ENCODE measurements around the gene THOC6. TPM values are rescaled to one million over a fixed set of nuclear protein-coding genes. Genes with fewer than 3 reads are reported as not detected.

THOC6 gene
- polyA plus RNA-seq, 1 donor: 46.7 TPM

DNA sequence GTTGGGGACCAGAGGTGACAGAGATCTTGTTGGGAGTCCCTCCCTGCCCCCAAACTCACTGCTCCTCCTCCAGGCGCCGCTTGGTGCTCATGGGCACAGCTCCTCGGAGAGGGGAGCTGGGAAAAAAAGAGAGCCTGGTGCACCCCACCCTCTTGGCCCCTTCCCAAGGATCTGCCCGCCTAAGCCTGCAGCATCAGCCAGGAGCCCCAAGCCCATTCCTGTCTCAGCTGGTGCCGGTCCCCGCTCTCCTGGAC lies 493 bp upstream of the THOC6 start:
- H3K27me3 ChIP-seq (ENCODE audit: control insufficient read depth, insufficient read depth, low read length): peaks cover 4% of the 10 kb centered on the region
- H3K36me3 ChIP-seq (ENCODE audit: control insufficient read depth, insufficient read depth, low read length): peaks cover 27% of the 10 kb centered on the region
- peaks cover 3% of the 10 kb centered on the region for H3K9me3 ChIP-seq (ENCODE audit: control insufficient read depth, low read depth, low read length)
- WGBS (ENCODE audit: insufficient coverage, low lambda C conversion rate): no CpG with 5 or more reads among the region's 6 CpGs
- peak overlapping the region; percentile 64 for H3K4me3 ChIP-seq (ENCODE audit: low read length)
- no peak for DNase-seq
- H3K27ac ChIP-seq (ENCODE audit: low read length): peak overlapping the region; percentile 97
- peaks cover 43% of the 10 kb centered on the region for H3K4me1 ChIP-seq (ENCODE audit: control insufficient read depth, insufficient read depth, low read length)

DNA sequence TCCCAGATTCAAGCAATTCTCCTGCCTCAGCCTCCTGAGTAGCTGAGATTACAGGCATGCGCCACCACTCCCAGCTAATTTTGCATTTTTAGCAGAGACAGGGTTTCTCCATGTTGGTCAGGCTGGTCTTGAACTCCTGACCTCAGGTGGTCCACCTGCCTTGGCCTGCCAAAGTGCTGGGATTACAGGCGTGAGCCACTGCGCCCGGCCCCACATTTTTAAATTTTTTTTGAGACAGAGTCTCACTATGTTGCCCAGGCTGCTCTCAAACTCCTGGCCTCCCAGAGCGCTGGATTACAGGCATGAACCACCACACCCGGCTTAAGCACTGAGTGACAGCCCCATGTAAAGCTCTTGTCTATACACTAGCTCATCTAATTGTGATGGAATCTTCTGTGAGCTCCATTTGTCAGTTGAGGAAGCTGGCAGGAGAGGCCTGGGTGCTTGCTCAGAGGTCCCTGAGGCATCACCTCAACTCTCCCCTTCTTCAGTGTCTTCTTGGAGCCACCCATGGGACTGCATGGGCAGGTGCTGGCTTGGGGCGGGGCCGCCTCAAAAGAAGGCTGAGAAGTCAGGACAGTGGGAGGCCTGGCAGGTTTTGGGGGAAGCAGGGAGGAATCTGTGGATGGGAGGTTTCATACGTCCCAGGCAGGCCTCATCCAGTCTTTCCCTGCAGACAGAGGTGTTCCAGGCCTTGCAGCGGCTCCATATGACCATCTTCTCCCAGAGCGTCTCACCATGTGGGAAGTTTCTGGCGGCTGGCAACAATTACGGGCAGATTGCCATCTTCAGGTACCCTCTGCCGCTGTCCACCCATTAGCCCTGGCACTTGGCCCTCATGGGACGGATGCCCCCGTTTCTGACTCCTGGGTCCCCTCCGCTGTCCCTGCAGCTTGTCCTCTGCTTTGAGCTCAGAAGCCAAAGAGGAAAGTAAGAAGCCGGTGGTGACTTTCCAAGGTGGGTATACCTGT lies 1.5 kb downstream of the THOC6 start:
- Histone ChIP-seq H3K27me3 (ENCODE audit: control insufficient read depth, insufficient read depth, low read length) (peaks cover 18% of the 10 kb centered on the region), H3K9me3 (ENCODE audit: control insufficient read depth, low read depth, low read length) (peaks cover 3% of the 10 kb centered on the region), H3K4me3 (ENCODE audit: low read length) (no peak overlapping the region), H3K4me1 (ENCODE audit: control insufficient read depth, insufficient read depth, low read length) (peaks cover 34% of the 10 kb centered on the region), H3K27ac (ENCODE audit: low read length) (no peak overlapping the region), H3K36me3 (ENCODE audit: control insufficient read depth, insufficient read depth, low read length) (peaks cover 27% of the 10 kb centered on the region)
- DNase-seq: no peak
- WGBS (ENCODE audit: insufficient coverage, low lambda C conversion rate): no CpG with 5 or more reads among the region's 18 CpGs

DNA sequence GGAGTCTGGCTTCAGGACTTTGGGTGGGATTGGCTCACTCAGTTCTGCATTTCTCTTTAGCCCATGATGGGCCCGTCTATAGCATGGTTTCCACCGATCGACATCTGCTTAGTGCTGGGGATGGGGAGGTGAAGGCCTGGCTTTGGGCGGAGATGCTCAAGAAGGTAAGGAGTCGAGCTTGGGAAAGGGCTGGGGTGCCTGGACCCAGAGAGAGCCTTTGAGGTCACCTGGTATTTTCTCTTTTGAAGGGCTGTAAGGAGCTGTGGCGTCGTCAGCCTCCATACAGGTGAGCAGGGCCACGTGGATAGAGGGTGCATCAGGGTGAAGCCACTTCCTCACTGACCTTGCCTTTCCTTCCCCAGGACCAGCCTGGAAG lies 2.2 kb downstream of the THOC6 start:
- Histone ChIP-seq H3K27me3 (ENCODE audit: control insufficient read depth, insufficient read depth, low read length) (peaks cover 25% of the 10 kb centered on the region), H3K4me1 (ENCODE audit: control insufficient read depth, insufficient read depth, low read length) (peaks cover 34% of the 10 kb centered on the region), H3K4me3 (ENCODE audit: low read length) (no peak overlapping the region), H3K9me3 (ENCODE audit: control insufficient read depth, low read depth, low read length) (peaks cover 6% of the 10 kb centered on the region), H3K36me3 (ENCODE audit: control insufficient read depth, insufficient read depth, low read length) (peaks cover 27% of the 10 kb centered on the region), H3K27ac (ENCODE audit: low read length) (no peak overlapping the region)
- no peak for DNase-seq
- WGBS (ENCODE audit: insufficient coverage, low lambda C conversion rate): no CpG with 5 or more reads among the region's 8 CpGs

DNA sequence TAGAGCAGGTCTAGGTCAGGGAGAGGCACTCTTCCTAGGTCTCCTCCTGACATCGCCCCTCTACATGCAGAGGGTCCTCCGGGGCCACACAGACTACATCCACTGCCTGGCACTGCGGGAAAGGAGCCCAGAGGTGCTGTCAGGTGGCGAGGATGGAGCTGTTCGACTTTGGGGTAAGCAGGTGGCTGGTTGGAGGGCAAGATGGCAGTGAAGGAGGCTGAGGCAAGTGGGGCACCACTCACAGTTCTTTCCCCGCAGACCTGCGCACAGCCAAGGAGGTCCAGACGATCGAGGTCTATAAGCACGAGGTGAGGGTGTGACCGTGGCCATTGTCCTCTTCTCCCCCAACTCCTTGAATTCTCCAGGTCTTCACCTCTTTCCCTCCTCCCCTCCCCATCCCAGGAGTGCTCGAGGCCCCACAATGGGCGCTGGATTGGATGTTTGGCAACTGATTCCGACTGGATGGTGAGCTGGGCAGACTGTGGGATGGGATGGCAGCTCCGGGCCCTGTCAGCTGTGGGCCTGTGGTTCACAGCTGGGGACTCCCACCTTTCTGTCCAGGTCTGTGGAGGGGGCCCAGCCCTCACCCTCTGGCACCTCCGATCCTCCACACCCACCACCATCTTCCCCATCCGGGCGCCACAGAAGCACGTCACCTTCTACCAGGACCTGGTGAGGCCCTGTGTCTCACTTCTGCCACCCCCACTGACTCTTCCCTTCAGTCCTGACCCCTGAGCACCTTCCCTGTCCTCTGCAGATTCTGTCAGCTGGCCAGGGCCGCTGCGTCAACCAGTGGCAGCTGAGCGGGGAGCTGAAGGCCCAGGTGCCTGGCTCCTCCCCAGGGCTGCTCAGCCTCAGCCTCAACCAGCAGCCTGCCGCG lies 3.0 kb downstream of the THOC6 start:
- Histone ChIP-seq H3K4me1 (ENCODE audit: control insufficient read depth, insufficient read depth, low read length) (peaks cover 29% of the 10 kb centered on the region), H3K4me3 (ENCODE audit: low read length) (no peak overlapping the region), H3K27ac (ENCODE audit: low read length) (no peak overlapping the region), H3K27me3 (ENCODE audit: control insufficient read depth, insufficient read depth, low read length) (peaks cover 26% of the 10 kb centered on the region), H3K36me3 (ENCODE audit: control insufficient read depth, insufficient read depth, low read length) (peaks cover 27% of the 10 kb centered on the region), H3K9me3 (ENCODE audit: control insufficient read depth, low read depth, low read length) (peaks cover 6% of the 10 kb centered on the region)
- peak in 1 of 2 donors; percentile 3 for DNase-seq
- WGBS (ENCODE audit: insufficient coverage, low lambda C conversion rate): no CpG with 5 or more reads among the region's 24 CpGs

DNA sequence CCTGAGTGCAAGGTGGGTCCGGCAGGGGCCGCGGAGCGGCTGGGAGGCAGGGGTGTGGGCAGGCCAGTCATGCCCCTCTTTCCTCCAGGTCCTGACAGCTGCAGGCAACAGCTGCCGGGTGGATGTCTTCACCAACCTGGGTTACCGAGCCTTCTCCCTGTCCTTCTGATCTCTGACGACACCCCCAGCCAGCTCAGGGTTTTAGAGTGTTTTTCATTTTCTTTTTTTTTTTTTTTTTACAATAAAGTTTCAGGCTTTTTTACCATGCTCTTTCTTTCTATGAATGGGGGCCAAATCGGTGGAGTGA lies 3.6 kb downstream of the THOC6 start:
- no peak overlapping the region for H3K4me3 ChIP-seq (ENCODE audit: low read length)
- peaks cover 30% of the 10 kb centered on the region for H3K27me3 ChIP-seq (ENCODE audit: control insufficient read depth, insufficient read depth, low read length)
- DNase-seq: no peak
- H3K36me3 ChIP-seq (ENCODE audit: control insufficient read depth, insufficient read depth, low read length): peaks cover 27% of the 10 kb centered on the region
- peaks cover 6% of the 10 kb centered on the region for H3K9me3 ChIP-seq (ENCODE audit: control insufficient read depth, low read depth, low read length)
- H3K27ac ChIP-seq (ENCODE audit: low read length): no peak overlapping the region
- H3K4me1 ChIP-seq (ENCODE audit: control insufficient read depth, insufficient read depth, low read length): peaks cover 25% of the 10 kb centered on the region
- WGBS (ENCODE audit: insufficient coverage, low lambda C conversion rate): no CpG with 5 or more reads among the region's 8 CpGs

DNA sequence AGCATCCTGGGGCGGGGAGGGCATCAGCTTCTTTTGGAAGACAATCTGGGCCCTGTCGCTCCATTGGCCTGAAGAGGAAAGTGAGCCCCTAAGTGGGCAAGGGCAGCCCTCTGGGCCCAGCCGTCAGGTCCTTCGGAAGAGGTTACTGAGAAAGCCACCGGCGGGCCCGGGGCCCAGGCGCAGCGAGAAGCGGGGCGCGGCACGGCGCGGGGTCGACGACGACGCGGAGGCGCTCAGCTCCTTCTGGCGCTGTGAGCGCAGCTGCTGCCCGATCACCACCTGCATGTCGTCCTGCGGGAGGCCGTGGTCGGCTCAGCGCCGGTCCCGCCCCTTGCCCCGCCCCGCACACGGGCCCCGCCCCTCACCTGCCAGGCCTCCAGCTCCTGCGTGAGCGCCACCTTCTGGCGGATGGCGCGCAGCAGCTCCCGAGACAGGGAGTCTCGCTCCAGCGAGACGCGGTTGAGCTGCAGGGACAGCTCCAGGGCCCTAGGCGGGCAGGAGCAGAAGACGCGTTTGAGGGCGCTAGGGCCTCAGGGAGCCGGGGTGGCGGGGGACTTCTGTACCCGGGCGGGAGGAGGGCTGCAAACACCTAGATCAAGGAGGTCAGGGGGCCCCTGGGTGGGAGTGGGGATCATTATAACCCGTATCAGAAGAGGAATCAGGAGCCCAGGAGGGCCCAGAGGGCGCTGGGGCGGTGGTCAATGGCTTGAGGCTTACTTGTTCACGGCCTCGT lies 4.3 kb downstream of the THOC6 start:
- Histone ChIP-seq H3K9me3 (ENCODE audit: control insufficient read depth, low read depth, low read length) (peaks cover 6% of the 10 kb centered on the region), H3K4me1 (ENCODE audit: control insufficient read depth, insufficient read depth, low read length) (peaks cover 18% of the 10 kb centered on the region), H3K27me3 (ENCODE audit: control insufficient read depth, insufficient read depth, low read length) (peaks cover 32% of the 10 kb centered on the region), H3K4me3 (ENCODE audit: low read length) (no peak overlapping the region), H3K36me3 (ENCODE audit: control insufficient read depth, insufficient read depth, low read length) (peaks cover 24% of the 10 kb centered on the region), H3K27ac (ENCODE audit: low read length) (peak overlapping the region; percentile 35)
- WGBS (ENCODE audit: insufficient coverage, low lambda C conversion rate): no CpG with 5 or more reads among the region's 58 CpGs
- peak; percentile 86 to 88 for DNase-seq

DNA sequence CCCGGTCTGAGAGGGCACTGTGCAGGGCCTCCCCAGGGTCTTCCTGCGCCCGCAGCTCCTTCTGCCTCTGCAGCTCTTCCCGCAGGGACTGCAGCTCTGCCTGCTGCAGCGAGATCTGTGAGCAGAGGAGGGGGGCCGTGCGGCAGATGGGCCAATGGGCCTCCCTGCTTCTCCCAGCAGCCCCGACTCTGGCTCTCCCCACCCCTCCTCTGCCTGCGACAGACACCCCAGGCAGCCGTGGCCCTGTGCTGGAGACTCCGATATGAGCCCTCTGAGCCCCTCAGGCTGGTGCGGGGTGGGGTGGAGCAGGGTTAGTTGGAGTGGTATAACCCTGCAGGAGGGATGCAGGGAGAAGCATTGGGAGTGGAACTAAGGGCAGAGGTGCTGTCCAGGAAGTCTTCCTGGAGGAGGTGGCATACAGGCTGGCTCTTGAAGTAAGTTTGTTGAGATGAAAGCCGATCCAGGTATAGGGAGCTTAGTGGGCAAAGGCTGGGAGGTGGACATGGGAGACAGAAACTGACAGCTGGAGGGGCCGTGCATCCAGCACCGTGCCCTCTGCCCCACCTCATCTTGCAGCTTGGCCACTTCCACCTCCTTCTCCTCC lies 5.0 kb downstream of the THOC6 start:
- no peak overlapping the region for H3K4me3 ChIP-seq (ENCODE audit: low read length)
- peaks cover 6% of the 10 kb centered on the region for H3K9me3 ChIP-seq (ENCODE audit: control insufficient read depth, low read depth, low read length)
- peaks cover 24% of the 10 kb centered on the region for H3K36me3 ChIP-seq (ENCODE audit: control insufficient read depth, insufficient read depth, low read length)
- peaks cover 32% of the 10 kb centered on the region for H3K27me3 ChIP-seq (ENCODE audit: control insufficient read depth, insufficient read depth, low read length)
- no peak for DNase-seq
- WGBS (ENCODE audit: insufficient coverage, low lambda C conversion rate): no CpG with 5 or more reads among the region's 15 CpGs
- H3K27ac ChIP-seq (ENCODE audit: low read length): no peak overlapping the region
- peaks cover 15% of the 10 kb centered on the region for H3K4me1 ChIP-seq (ENCODE audit: control insufficient read depth, insufficient read depth, low read length)

DNA sequence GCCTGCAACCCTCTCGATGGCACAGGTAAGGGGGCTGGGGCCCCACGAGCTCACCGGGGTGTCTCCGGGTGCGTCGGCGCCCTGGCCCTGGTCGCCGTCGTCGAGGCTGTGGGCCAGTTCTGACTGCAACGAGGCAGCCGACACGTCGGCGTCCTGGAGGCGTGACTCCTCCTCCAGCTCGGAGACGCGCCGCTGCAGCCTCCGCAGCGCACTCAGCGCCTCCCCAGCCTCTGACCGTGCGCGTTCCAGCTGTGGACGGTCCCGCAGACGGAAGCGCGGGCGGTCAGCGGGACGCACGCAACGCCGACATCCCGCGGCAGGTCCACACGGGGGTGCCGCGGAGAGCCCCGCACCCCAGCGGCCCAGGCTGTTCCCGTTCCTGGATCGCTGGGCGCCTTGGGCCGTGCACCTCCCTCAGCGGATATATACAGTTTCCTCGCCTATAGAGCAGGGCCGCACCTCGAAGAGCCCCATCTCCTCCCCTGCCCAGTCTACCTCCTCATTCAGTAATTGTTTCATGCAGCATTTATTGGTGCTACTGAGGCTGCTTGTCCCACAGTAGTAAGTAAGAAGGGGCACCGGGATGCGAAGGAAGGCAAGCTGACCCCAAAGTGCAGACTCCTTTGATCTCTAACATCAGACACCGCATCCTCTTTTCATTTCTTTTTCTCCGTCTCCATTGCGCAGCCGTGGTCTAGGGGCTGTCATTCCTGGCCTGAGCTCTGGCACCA lies 5.8 kb downstream of the THOC6 start:
- Histone ChIP-seq H3K4me3 (ENCODE audit: low read length) (no peak overlapping the region), H3K27ac (ENCODE audit: low read length) (no peak overlapping the region), H3K9me3 (ENCODE audit: control insufficient read depth, low read depth, low read length) (peaks cover 6% of the 10 kb centered on the region), H3K4me1 (ENCODE audit: control insufficient read depth, insufficient read depth, low read length) (peaks cover 15% of the 10 kb centered on the region), H3K36me3 (ENCODE audit: control insufficient read depth, insufficient read depth, low read length) (peaks cover 24% of the 10 kb centered on the region), H3K27me3 (ENCODE audit: control insufficient read depth, insufficient read depth, low read length) (peaks cover 34% of the 10 kb centered on the region)
- WGBS (ENCODE audit: insufficient coverage, low lambda C conversion rate): no CpG with 5 or more reads among the region's 59 CpGs
- DNase-seq: peak in 1 of 2 donors; percentile 45

DNA sequence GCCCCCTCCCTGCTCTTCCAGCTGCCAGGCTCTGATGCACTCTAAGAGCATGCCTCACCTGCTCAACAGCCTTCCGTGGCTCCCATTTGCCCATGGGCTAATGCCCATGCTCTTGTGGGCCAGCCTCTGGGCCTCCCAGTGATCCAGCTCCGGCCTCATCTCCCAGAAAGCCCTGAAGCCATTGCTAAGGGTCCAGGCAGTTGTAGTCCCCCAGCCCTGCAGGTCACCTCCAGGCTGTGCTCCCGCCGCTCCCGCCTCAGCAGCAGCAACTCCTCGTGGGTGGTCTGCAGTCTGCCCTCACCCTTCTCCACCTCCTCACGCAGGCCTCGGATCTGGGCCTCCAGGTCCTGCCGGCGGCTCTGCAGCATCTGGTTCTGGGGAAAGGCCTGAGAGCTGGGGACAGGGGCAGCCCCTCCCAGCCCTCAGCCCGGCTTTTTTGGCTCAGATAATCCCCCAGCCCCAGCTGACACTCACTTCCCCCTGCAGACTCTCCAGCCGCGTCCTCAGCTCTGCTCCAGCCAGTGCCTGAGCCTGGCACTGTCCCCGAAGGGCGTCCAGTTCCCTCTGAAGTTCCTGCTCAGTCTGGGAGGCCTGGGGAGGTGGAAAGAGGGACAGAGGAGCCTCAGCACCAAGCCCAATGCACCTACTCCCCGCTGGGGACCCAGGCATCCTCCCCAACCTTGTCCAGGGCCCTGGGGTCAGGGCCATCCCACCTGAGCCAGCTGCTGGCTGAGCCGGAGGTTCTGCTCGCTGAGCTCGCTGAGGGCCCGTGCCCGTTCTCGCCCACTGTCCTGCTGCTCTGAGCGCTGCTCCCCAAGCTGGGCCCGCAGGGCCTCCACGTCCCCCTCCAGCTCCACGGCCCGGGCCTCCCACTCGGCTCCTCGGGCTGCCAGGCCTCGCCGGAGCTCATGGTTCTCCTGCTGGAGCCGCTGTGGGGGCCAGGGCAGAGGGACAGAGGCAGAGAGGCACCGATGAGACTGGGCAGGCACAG lies 6.7 kb downstream of the THOC6 start:
- H3K27me3 ChIP-seq (ENCODE audit: control insufficient read depth, insufficient read depth, low read length): peaks cover 40% of the 10 kb centered on the region
- H3K4me3 ChIP-seq (ENCODE audit: low read length): no peak overlapping the region
- H3K4me1 ChIP-seq (ENCODE audit: control insufficient read depth, insufficient read depth, low read length): peaks cover 12% of the 10 kb centered on the region
- peaks cover 6% of the 10 kb centered on the region for H3K9me3 ChIP-seq (ENCODE audit: control insufficient read depth, low read depth, low read length)
- DNase-seq: no peak
- peaks cover 23% of the 10 kb centered on the region for H3K36me3 ChIP-seq (ENCODE audit: control insufficient read depth, insufficient read depth, low read length)
- WGBS (ENCODE audit: insufficient coverage, low lambda C conversion rate): no CpG with 5 or more reads among the region's 33 CpGs
- no peak overlapping the region for H3K27ac ChIP-seq (ENCODE audit: low read length)

Measured in large intestine (tissue), 3 donors.